Medulla oblongata (tissue), 1 donor: ENCODE measurements around the gene PTPRK.

ENCODE experiments used
- DNase-seq: peaks from one replicate; pipeline ENCODE4 v3.0.0-alpha.2; 2015; ENCODE audit errors: extremely low spot score

Gene PTPRK

DNA sequence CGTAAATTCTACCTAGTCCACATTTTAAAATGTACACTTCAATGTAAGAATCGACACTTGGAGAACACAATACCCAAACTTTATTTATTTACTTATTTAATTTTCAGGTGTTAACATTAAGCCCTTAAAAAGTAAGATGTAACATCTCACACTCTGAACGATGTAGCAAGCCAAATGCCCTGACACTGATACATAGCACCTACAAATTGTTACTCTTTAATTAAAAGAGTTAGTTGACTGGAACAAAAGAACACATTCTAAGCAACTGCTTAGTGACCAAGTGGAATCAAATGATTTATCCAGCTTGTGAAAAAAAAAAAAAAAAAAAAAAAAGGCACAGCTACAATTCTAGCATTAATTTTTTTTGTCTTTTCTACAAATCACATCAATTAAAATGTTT lies 327.4 kb downstream of the PTPRK start:
- no peak for DNase-seq

DNA sequence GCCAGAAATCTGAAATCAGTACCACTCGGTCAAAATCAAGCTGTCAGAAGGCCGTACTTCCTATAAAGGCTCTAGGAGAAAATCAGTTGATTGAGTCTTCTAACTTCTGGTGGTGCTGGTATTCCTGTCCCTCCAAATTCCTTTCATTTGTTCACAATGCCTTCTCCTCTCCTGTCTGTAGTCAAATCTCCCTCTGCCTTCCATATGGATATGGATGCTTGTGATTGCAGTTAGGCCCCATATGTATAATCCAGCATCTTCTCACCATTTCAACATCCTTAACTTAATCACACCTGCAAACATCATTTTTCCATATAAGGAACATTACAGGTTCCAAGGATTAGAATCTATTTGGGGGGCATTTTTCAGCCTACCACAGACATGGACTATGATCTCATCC lies 331.7 kb downstream of the PTPRK start:
- no peak for DNase-seq

DNA sequence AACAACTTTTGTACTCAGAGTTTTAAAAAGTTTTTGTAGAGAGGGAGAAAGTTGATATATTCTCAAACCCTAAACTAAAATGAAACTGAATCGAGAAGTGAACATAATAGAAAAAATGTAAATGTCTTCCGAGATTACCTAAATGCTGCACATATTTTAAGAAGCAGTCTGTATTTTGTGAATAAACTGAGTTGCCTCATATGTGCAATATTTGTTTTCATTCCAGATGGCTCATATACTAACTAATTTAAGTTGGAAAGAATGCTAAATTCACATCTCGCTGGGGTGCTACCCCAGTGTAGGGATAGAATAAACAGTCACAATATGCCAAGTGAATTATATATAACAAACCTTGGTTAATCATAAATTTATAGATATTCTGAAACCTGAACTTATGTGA lies 333.7 kb downstream of the PTPRK start:
- no peak for DNase-seq

DNA sequence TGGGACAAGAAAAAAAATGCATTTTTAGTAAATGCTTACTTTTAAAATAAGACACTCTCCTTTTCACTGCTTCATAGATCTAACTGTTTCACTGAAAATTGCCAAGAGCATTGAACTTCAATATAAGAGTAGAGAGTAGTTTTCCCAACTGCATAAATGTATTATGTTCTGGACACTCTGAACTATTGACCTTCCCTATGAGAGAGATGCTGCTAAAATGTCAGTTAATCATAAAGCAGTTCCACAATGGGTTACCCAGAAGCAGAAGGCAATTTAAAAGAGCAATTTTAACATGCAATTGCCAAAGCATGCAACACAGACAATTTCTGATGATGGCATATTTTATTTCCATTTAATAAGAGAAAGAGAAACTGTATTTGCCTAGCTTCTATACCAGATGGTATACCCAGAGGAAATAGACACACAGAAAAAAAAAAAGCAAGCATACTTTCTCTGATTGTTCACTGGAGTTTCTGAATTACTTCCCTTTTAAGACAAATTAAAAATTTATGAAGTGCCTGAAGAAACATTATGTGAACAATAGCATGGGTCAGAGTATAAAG lies 340.4 kb downstream of the PTPRK start:
- DNase-seq = no peak

DNA sequence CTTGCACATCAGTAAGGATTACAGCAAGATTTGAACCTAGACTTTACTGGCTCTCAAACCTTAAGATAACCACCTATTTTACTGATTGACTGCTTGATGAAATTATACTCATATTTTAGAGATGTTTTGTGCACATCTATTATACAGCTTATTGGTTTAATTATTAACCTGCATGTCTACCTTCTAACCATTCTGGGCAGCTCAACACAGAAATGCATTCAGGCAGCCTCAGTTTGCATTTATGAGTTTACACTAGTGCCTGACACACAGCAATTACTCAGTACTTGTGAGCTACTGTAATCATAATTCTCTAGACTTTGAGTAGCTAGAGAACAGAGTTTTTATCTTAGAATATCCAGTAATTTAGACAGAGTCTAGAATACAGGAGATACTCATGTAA lies 345.7 kb downstream of the PTPRK start:
- DNase-seq = no peak

DNA sequence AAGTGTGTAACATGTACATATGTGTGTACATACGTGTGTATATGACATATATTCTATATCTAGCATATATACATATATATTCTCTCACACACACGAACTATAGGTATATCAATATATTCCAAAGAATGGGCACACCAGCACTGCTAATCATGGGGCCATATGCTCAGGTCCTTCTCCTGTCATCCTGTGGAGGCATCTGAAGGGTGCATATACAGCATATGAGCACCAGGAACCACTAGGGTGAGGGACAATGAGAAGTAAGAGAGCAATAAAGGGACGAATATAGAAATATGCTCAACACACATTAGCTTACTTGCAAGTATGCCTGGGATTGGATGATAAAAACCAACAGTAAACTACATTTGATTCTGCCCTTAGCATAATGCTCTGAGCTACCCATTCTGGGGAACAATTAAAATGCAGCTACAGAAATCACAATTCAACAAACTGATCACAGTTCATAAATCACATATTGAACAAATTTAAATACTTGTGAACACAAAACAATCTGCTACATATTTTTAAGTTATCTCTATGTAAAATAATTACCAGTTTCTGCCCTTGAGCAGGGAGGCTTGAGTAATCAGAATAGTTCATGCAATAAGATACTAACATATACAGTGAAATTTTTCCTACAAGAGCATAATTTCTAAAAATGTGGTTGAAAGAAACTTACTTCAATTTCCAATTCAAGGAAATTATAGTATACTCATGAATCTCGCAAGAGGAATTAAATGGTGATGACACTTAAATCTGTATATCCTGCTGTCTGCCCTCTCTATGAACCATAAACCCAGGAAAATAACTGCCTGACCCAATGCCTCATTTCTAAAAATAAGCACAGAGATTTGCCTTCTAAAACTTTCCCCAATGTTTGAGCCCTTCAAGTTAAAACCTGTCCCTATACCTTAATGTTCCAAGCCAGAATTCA lies 347.4 kb downstream of the PTPRK start:
- no peak for DNase-seq

DNA sequence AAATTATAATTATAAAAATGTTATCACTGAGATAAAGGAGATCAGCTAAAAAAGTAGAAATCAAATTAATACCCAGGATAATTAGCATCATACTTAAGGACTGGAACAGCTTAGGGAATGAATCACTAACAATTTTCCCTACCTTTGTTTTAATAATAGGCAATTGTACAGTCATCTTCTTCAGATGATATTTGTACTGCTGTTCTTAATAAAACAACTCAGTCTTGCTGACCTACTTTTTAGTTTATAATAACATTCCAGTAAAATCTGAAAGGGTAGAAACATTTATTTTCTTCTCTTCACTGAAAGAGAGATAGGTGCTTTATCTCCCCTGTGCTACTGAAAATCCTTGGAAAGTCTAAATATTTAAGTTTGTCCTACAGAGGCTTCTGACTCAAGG lies 348.3 kb downstream of the PTPRK start:
- no peak for DNase-seq

DNA sequence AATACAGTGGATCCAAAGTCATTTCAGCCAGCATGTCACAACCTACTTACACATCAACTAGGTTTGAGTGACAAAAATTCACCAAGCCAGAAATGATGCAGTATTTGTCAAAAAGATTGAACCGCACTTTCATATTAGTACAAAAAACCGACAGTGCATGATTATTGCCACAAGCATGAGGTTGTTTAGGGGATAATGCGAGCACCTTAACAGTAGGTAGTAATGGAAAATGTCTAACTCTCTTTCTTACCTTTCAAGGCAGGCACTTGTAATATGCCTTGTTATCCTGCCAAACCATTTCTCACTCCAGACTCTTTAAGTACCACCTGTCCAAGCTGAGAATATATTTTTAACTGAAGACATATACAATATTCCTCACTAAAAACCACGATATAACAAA lies 349.2 kb downstream of the PTPRK start:
- no peak for DNase-seq

DNA sequence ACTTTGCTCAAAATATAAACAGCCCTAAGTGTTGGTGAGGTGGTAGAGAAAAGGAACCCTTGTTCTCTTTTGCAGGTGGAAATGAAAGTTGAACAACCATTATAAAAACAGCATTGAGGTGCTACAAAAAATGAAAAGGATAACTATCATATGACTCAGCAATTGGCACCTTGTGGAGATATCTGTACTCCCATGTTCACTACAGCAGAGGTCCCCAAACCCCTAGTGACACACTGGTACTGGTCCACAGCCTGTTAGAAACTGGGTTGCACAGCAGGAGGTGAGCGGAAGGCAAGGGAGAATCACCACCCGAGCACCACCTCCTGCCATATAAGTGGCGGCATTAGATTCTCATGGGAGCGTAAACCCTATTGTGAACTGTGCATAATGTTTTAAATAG lies 352.2 kb downstream of the PTPRK start:
- DNase-seq = no peak

DNA sequence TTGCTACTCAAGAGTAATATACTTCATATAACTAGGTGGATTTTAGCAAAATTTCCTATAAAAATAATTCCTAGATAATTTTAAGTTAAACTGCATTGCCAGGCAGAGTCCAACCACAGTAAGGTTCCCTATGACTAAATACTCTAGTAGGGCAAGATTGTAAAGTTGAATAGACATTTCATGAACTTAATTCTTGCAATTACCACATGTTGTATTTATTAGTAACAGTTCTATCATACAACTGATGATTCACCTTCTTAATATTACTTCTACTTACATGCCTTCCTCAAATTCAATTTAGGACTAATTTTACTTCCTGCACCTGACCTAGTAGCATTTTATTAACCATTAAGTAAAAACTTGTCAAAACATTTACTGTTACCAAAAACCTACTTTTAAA lies 352.8 kb downstream of the PTPRK start:
- no peak for DNase-seq

DNA sequence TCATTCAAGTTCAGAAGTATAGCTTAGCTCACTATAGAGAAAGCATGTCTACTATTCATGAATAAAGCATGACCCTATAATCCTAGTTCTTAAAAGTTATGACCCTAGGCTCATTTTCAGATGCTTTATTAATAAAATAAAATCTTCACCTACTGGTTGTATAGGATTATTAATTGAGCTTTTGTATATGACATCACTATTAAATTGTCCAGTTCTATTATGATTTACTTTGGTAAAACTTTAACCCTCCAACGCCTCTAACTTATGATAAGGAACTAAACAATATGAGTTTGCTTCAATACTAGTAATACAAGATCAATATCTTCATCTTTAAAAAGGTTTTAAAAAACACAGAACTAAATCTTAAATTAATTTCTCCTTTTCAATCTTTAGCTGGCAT lies 356.1 kb downstream of the PTPRK start:
- DNase-seq = no peak

DNA sequence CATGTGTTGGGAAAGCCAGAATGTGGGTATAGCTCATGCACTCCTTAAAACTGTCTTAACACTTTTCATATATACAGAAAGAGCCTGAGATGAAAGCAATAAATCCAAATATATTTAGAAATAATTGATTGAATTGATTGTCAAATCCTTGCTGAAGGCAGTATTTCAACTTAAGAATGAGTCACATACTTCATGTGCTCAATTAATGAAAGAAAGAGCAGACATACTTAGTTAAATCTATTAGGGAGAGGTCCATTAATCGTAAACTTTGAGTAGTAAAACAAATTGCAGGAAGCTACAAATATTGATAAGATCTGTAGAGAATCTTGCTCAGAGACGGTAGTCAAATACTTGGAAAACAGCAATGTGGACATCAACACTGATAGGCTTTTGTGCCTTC lies 358.0 kb downstream of the PTPRK start:
- DNase-seq = no peak

DNA sequence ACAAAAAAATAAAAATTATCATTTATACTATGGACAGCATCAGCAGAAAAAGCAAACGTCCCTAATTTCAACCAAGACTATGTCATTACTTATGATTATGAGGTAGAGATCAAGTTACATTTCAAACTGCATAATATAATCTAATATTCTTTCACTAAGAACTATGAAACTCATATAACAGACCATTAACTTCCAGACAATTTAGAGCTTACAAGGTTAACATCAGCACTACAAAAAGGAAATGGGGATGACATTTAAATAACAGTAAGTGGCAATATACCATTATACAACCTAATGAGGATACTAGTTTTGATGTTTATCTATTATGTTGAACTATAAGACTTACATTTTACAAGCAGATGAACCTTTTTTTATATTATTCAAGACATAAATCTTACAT lies 358.6 kb downstream of the PTPRK start:
- DNase-seq = no peak

DNA sequence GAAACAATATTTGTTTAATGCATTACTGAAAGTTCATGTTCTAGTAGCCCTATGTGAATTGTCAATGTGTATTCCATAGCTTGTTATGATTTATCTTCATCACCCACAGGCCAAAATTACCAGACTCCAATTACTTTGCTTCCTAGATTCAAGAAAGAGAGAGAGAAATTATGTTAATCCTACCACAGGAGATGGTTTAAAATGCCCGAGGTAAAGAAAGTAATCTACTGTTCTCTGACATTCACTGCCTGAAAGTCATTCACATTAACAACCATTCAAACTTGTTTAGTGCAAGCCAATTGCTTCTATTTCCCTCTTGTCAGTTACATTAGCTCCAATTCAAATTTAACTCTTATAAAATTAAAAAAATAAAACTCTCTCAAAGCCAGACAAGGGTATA lies 359.1 kb downstream of the PTPRK start:
- DNase-seq = no peak

DNA sequence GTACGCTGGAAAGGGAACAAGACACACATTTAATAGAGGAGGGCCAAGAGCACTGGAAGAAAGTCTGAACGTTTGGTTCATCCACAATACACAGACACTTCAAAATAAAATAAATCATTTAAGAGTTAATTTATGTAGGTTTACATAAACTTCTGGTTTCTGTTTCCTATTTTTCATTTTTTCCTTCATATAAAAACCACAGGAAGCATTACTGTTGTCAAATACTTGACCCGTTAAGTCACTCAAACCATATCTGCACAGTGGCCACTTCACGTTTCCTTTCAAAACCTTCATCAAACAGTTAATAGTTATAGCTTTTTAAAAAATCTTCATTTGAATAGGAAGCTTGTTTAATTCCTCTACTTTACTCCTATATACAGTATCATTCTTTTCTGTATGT lies 361.9 kb downstream of the PTPRK start:
- no peak for DNase-seq

DNA sequence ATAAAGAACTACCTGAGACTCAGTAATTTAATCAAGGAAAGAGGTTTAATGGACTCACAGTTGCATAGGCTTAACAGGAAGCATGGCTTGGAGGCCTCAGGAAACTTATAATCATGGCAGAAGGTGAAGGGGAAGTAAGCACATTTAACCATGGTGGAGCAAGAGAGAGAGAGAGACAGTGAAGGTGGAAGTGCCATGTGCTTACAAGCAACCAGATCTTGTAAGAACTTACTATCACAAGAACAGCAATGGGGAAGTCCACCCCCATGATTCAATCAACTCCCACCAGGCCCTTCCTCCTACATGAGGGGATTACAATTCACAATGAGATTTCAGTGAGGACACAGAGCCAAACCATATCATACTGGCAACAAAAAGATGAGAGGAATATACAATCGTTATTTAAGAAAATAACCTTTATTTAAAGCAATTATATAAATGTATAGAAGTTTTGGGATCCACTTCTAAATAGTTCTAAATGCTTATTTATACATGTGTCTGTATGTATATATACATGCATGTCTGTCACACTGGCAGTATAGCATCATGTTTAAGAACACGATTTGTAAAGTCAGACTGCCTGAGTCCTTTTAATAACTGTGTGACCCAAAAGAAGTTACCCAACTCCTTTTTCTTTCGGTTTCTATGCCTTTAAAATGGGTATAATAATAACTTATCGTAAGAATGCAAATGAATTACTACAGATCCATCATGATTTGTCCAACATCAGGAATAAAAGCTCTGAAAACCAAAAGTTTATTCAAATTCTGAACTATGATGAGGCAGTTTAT lies 363.9 kb downstream of the PTPRK start:
- DNase-seq = no peak

DNA sequence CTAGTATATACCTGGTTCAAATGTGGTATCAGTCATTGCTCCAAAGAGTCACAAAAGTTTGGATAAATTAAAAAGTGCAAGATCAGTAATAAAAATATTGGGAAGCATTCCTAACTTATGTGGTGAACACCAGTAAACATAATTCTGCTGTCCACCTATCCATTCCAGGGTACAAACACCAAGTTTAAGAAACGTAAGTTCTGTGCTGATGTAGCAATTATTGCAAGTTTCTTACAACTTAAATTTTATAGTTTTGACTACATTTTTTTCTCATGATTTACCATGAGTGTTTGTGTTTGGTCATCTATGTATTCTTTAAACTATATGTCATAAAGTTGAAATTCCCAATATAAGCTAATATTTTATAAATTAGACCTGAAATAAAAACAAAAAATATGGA lies 364.6 kb downstream of the PTPRK start:
- DNase-seq = no peak

DNA sequence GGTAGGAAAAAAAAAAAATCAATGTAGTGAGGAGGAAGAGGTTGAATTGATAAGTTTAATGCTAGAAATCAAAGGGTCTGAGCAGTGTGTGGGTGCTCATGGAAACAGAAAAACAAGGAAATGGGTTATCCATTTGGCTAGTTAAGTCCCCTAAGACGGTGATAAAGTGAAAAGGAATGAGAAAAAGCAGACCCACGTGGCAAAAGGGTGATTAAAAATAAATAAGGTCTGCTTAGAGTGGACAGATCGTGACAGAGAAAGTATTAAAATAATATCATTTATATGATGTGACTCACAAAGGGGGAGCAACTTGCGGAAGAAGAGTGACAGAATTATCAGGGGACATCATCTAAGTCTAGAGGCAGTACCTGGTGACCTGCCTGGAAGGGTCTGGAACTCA lies 367.8 kb downstream of the PTPRK start:
- no peak for DNase-seq

DNA sequence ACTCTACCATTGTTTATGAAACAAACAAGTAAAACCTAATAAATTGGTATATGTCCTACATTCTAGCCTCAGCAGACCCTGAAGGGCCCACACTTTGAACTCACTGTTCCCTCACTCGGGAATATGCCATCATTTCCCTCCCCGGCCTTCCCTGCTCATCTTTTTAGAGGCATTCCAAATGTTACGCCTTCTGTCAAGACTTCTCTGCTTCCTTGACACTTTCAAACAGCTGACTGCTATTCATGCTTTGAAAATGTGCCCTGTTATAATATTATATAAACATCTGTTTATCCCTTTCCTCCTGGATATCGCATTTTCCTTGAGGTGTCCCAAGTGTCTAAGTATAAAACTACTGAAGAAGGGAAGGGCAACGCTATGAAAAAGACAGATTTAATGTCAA lies 370.0 kb downstream of the PTPRK start:
- no peak for DNase-seq

DNA sequence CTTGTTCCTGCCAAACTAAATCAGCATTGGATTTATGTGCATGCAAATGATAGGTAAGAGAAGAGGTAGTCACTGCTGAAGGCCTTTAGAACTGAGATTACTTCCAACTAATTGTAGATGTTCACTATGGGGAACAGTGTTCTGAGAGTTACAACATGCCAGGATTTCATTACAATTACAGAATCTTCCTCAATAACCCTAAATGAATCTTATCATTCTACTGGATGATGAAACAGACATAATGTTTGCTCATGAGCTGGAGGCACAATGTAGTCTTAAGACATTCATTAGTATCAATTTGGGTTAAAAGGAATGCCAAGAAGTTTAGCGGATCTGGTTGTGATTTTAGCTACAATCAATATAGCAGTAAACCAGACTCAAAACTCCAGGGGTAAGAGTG lies 370.6 kb downstream of the PTPRK start:
- no peak for DNase-seq

DNA sequence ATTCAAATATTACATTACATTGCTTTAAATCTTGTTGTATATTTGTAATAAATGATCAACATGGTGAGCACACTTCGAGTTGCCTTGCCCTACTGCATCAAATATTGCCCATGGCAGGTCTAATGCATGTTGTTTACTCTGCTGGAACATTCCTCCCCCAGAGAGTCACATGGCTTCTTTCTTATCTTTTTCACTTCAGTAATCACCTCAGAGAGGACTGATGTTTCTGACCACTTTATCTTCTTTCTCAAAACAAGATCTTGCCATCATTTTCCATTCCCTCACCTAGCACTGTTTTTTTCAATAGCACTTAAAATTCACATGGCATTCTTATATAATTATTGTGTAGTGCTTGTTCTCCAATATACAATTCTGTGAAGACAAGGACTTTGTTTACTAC lies 376.1 kb downstream of the PTPRK start:
- DNase-seq = no peak

DNA sequence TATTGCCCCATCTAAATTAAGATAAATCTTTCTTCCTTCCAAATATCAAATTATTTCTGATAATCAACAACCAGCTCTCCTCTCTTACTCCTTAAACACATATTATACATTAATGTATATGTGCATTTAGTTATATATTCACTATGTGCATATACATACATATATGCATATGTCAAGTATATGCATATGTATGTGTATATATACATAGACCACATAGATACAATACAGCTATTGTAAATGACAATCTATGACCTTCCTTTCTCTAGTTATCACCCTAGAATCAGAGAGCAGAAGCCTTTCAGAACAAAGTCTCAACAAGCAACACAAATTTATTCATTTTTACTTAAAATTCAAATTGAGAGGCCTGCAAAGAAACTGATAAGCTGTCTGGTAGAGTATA lies 378.5 kb downstream of the PTPRK start:
- DNase-seq = no peak

DNA sequence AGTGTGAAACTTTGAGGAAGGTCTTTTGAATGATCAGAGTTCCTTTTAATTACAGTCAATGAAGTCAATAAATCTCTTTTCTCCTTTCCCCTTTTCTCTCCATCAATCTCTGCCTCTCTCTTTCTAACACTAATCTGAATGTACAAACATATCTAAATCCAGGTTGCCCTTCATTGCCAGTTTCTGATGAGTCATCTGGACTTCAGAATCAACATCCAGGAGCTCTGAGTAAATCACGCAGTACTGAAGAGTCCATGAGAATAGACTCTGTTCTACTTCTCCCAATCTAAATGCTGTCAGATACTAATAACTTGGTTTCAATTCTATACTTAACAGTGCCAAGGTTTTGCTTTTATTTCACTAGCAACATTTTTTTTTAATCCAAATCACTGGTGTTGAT lies 380.9 kb downstream of the PTPRK start:
- DNase-seq = no peak
